IMR-90 (cell line): ENCODE results near the gene PARD3. TPM values are rescaled to one million over a fixed set of nuclear protein-coding genes. Genes with fewer than 3 reads are reported as not detected.

ENCODE experiments used
- ATAC-seq: fragments of 200-7000 bp; cut with Tn5 transposase; 2 replicates; pipeline ENCODE4 v1.9.1; 2020; ENCODE audit warnings: low read depth, mild to moderate bottlenecking, moderate library complexity
- BruUV-seq: library from RNA; stranded (reverse); fragments of 400-500 nt; replicated peaks from 2 replicates; lab custom pipeline; 2021; lab: Mats Ljungman, UMichigan
- CTCF ChIA-PET: fragments of 300-600 bp; formaldehyde crosslinking; extraction: SDS; loops from one replicate; lab custom pipeline; 2021; ENCODE audit warnings: antibody characterized with exemption; lab: Yijun Ruan, JAX
- POLR2A ChIA-PET: fragments of 300-600 bp; sonication (Branson Sonifier 250); formaldehyde crosslinking; loops from one replicate; lab custom pipeline; 2022; ENCODE audit warnings: antibody characterized with exemption; ENCODE audit not compliant: unreplicated experiment; lab: Charles Lee
- DNase-seq: peaks from one replicate; pipeline ENCODE4 v3.0.0; 2013
- H2AFZ ChIP-seq: replicated peaks from 2 replicates; pipeline ENCODE3; 2013; ENCODE audit warnings: low read length, mild to moderate bottlenecking; ENCODE audit not compliant: poor library complexity
- H2AK5ac ChIP-seq: 2 replicates; pipeline ENCODE4 v1.6.1; 2013; ENCODE audit warnings: low read depth, low read length, inconsistent platforms
- H2AK9ac ChIP-seq: replicated peaks from 2 replicates; pipeline ENCODE3; 2013; ENCODE audit warnings: mild to moderate bottlenecking, low read depth, low read length, moderate library complexity; ENCODE audit not compliant: poor library complexity
- H2BK120ac ChIP-seq: 2 replicates; pipeline ENCODE4 v1.6.1; 2013; ENCODE audit warnings: low read depth, low read length, inconsistent platforms
- H2BK15ac ChIP-seq: 3 replicates; pipeline ENCODE4 v1.6.1; 2013; ENCODE audit warnings: low read depth, low read length, inconsistent platforms
- H2BK20ac ChIP-seq: 2 replicates; pipeline ENCODE4 v1.6.1; 2013; ENCODE audit warnings: low read depth, mild to moderate bottlenecking, inconsistent platforms, low read length, moderate library complexity
- H2BK5ac ChIP-seq: 2 replicates; pipeline ENCODE4 v1.6.1; 2013; ENCODE audit warnings: mild to moderate bottlenecking, low read depth, low read length, inconsistent platforms; ENCODE audit not compliant: poor library complexity, severe bottlenecking
- H3K14ac ChIP-seq: replicated peaks from 2 replicates; pipeline ENCODE4 v1.6.1; 2013; ENCODE audit warnings: low read depth, low read length, inconsistent platforms
- H3K18ac ChIP-seq: 2 replicates; pipeline ENCODE4 v1.6.1; 2013; ENCODE audit warnings: low read depth, low read length, control low read depth
- H3K23ac ChIP-seq: 2 replicates; pipeline ENCODE4 v1.6.1; 2013; ENCODE audit warnings: low read depth, low read length, inconsistent platforms
- H3K27ac ChIP-seq: 2 replicates; pipeline ENCODE4 v1.5.1; 2013; ENCODE audit warnings: mild to moderate bottlenecking, control low read depth, low read length; ENCODE audit not compliant: insufficient read depth
- H3K27me3 ChIP-seq: 2 replicates; pipeline ENCODE4 v1.6.1; 2013; ENCODE audit warnings: low read length; ENCODE audit not compliant: control insufficient read depth, insufficient read depth
- H3K36me3 ChIP-seq: 2 replicates; pipeline ENCODE4 v1.6.1; 2013; ENCODE audit warnings: low read length, mixed read lengths; ENCODE audit not compliant: control insufficient read depth, insufficient read depth
- H3K4ac ChIP-seq: 2 replicates; pipeline ENCODE4 v1.6.1; 2013; ENCODE audit warnings: low read depth, low read length, inconsistent platforms
- H3K4me1 ChIP-seq: 2 replicates; pipeline ENCODE4 v1.6.1; 2013; ENCODE audit warnings: low read length, mixed read lengths; ENCODE audit not compliant: control insufficient read depth, insufficient read depth
- H3K4me2 ChIP-seq: 2 replicates; pipeline ENCODE4 v1.6.1; 2013; ENCODE audit warnings: low read depth, mild to moderate bottlenecking, control low read depth, low read length, moderate library complexity
- H3K4me3 ChIP-seq: 2 replicates; pipeline ENCODE4 v1.5.1; 2013; ENCODE audit warnings: low read depth, mild to moderate bottlenecking, control low read depth, low read length, moderate library complexity; ENCODE audit not compliant: insufficient read depth
- H3K56ac ChIP-seq: 2 replicates; pipeline ENCODE4 v1.6.1; 2013; ENCODE audit warnings: low read length, inconsistent platforms; ENCODE audit not compliant: insufficient read depth; ENCODE audit errors: extremely low read depth
- H3K79me1 ChIP-seq, 2 experiments: 2 replicates each; pipeline ENCODE4 v1.6.1; 2013; ENCODE audit warnings: low read length in 2 of 2, inconsistent platforms in 1 of 2, low read depth in 1 of 2
- H3K9ac ChIP-seq: 2 replicates; pipeline ENCODE4 v1.6.1; 2013; ENCODE audit warnings: low read depth, low read length, control low read depth
- H3K9me1 ChIP-seq: 2 replicates; pipeline ENCODE4 v1.6.1; 2013; ENCODE audit warnings: low read length, inconsistent platforms; ENCODE audit not compliant: insufficient read depth
- H3K9me3 ChIP-seq: 2 replicates; pipeline ENCODE4 v1.6.1; 2013; ENCODE audit warnings: low read length; ENCODE audit not compliant: control insufficient read depth, insufficient read depth
- H4K20me1 ChIP-seq: 2 replicates; pipeline ENCODE4 v1.6.1; 2013; ENCODE audit warnings: low read length, inconsistent platforms; ENCODE audit not compliant: insufficient read depth
- H4K5ac ChIP-seq: 2 replicates; pipeline ENCODE4 v1.6.1; 2013; ENCODE audit warnings: mild to moderate bottlenecking, low read depth, low read length, control low read depth
- H4K8ac ChIP-seq, 2 experiments: 2 replicates each; pipeline ENCODE4 v1.6.1; 2013; ENCODE audit warnings: low read depth in 2 of 2, low read length in 2 of 2, control low read depth in 1 of 2, inconsistent platforms in 1 of 2
- H4K91ac ChIP-seq: 2 replicates; pipeline ENCODE4 v1.6.1; 2013; ENCODE audit warnings: low read depth, low read length, inconsistent platforms; ENCODE audit not compliant: insufficient read depth
- BHLHE40 ChIP-seq: fragments of 150-350 bp; IDR thresholded peaks from 2 replicates; pipeline ENCODE4 v1.6.1; 2016; ENCODE audit warnings: mild to moderate bottlenecking, low read depth, low read length
- CEBPB ChIP-seq: IDR thresholded peaks from 2 replicates; pipeline ENCODE4 v1.6.1; 2012; ENCODE audit warnings: low read depth, low read length, improper control_type of control experiment
- CHD1 ChIP-seq: IDR thresholded peaks from 2 replicates; pipeline ENCODE4 v1.6.1; 2012; ENCODE audit warnings: low read depth, low read length, improper control_type of control experiment
- FOS ChIP-seq: fragments of 150-350 bp; IDR thresholded peaks from 2 replicates; pipeline ENCODE4 v1.6.1; 2016; ENCODE audit warnings: low read depth, low read length
- MAFK ChIP-seq: IDR thresholded peaks from 2 replicates; pipeline ENCODE4 v1.6.1; 2012; ENCODE audit warnings: low read depth, low read length, improper control_type of control experiment
- MAZ ChIP-seq: IDR thresholded peaks from 2 replicates; pipeline ENCODE4 v1.6.1; 2012; ENCODE audit warnings: low read depth, mild to moderate bottlenecking, low read length, improper control_type of control experiment, moderate library complexity, borderline replicate concordance
- MXI1 ChIP-seq: IDR thresholded peaks from 2 replicates; pipeline ENCODE4 v1.6.1; 2012; ENCODE audit warnings: low read depth, mild to moderate bottlenecking, low read length, moderate library complexity, borderline replicate concordance
- NFE2L2 ChIP-seq: fragments of 150-350 bp; IDR thresholded peaks from 2 replicates; pipeline ENCODE4 v1.6.1; 2016; ENCODE audit warnings: low read depth, mild to moderate bottlenecking, low read length
- POLR2A ChIP-seq: IDR thresholded peaks from 2 replicates; pipeline ENCODE4 v1.6.1; 2012; ENCODE audit warnings: mild to moderate bottlenecking, low read depth, low read length
- RAD21 ChIP-seq: IDR thresholded peaks from 2 replicates; pipeline ENCODE4 v1.6.1; 2012; ENCODE audit warnings: low read length, improper control_type of control experiment
- RCOR1 ChIP-seq: IDR thresholded peaks from 2 replicates; pipeline ENCODE4 v1.6.1; 2012; ENCODE audit warnings: mild to moderate bottlenecking, low read length, improper control_type of control experiment; ENCODE audit not compliant: insufficient replicate concordance
- RFX5 ChIP-seq: IDR thresholded peaks from 2 replicates; pipeline ENCODE4 v1.8.0; 2012; ENCODE audit warnings: low read depth, mild to moderate bottlenecking, low read length, moderate library complexity
- SMC3 ChIP-seq: fragments of 150-350 bp; IDR thresholded peaks from 2 replicates; pipeline ENCODE4 v1.6.1; 2016; ENCODE audit warnings: low read depth, mild to moderate bottlenecking, antibody characterized with exemption, low read length, moderate library complexity
- WGBS, 2 experiments: methylation state at CpG; one replicate each; pipeline versions ENCODE4 v1.1.5 to v1.1.7; 2013; ENCODE audit warnings: missing lambda C conversion rate in 2 of 2; ENCODE audit not compliant: insufficient read length in 1 of 2; ENCODE audit errors: extremely low coverage in 2 of 2; 5-methylcytosine and 5-hydroxymethylcytosine counted together
- dilution Hi-C: fragments of 300-500 bp; cut with HindIII; formaldehyde crosslinking; loops from one replicate; pipeline ENCODE4 v1.14.3; 2018; ENCODE audit warnings: low sequenced_read_pairs; ENCODE audit not compliant: unreplicated experiment
- in situ Hi-C: fragments of 300-500 bp; cut with MboI; formaldehyde crosslinking; loops from 3 replicates; pipeline ENCODE4 v1.14.3; 2019; ENCODE audit warnings: low sequenced_read_pairs, inconsistent platforms, mixed read lengths
- intact Hi-C: fragments of 100-400 bp; cut with micrococcal nuclease; formaldehyde crosslinking; loops from 2 replicates; pipeline ENCODE4 v1.10.0; 2022
- polyA plus RNA-seq, 3 experiments: library from polyadenylated mRNA; depleted of rRNA; stranded (reverse); fragments of >200 nt; gene quantifications; 2 replicates each; pipeline ENCODE4 v1.2.3, GENCODE V29; 2012; ENCODE audit warnings: low replicate concordance in 1 of 3
- total RNA-seq: library from RNA; depleted of rRNA; stranded (reverse); fragments of >200 nt; gene quantifications from 2 replicates; pipeline ENCODE4 v1.2.3, GENCODE V29; 2012
- TF ChIP-seq, protein P1 (sequence below): fragments of 150-350 bp; IDR thresholded peaks from 2 replicates; pipeline ENCODE4 v1.6.1; 2017; ENCODE audit warnings: mild to moderate bottlenecking, antibody characterized with exemption, low read length, low read depth
- TF ChIP-seq, protein P2 (sequence below): fragments of 150-350 bp; IDR thresholded peaks from 2 replicates; pipeline ENCODE4 v1.6.1; 2016; ENCODE audit warnings: low read depth, mild to moderate bottlenecking, low read length, moderate library complexity, borderline replicate concordance
- TF ChIP-seq, protein P3 (sequence below): conservative IDR thresholded peaks from 2 replicates; pipeline ENCODE4 v1.5.1; 2012; ENCODE audit warnings: mild to moderate bottlenecking, low read depth, low read length, improper control_type of control experiment

PARD3 gene
- total and polyA plus RNA-seq, 2 of the 4 experiments (the other 2 are of a cell fraction): 14.6 to 37.5 TPM

DNA sequence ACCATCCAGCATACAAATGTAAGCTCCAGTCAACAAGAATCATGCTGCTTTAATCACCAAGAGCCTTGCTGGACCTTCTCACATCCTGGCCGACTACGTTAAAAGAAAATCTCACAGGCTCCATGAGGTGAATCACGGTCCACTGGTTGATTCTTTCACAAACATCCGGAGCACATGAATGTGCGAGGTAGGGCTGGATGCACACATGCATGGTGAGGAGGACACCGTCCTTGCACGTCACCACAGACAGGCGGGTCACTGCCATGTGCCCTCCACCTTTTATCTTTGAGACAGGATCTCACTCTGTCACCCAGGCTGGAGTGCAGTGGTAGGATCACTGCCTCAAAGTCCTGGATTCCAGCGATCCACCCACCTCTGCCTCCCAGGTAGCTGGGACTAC, 265.1 kb downstream of the PARD3 start:
- Histone ChIP-seq H2BK5ac (no peak overlapping the region), H3K14ac (no peak overlapping the region), H3K79me1 (peaks cover 3 to 22% of the 10 kb centered on the region in 2 experiments; a peak in 3 of 4 replicates), H3K4me1 (peaks cover 3% of the 10 kb centered on the region), H3K9ac (no peak overlapping the region), H3K23ac (no peak overlapping the region), H2AFZ (no peak overlapping the region), H3K9me1 (no peaks in the 10 kb centered on the region), H3K18ac (no peak overlapping the region; the same call in 1 of the 2 replicates), H2BK120ac (no peak overlapping the region), H2BK20ac (no peak overlapping the region), H3K36me3 (no peaks in the 10 kb centered on the region), H4K8ac (no peak overlapping the region), H2BK15ac (no peak overlapping the region), H3K9me3 (no peaks in the 10 kb centered on the region), H3K4me3 (no peak overlapping the region), H3K27me3 (no peaks in the 10 kb centered on the region), H3K4me2 (no peak overlapping the region), H2AK5ac (peak overlapping the region; percentile 40; the same call in 1 of the 2 replicates), H3K4ac (no peak overlapping the region), H2AK9ac (no peak overlapping the region), H4K20me1 (no peaks in the 10 kb centered on the region), H3K27ac (no peak overlapping the region), H4K91ac (no peak overlapping the region), H4K5ac (no peak overlapping the region), H3K56ac (no peak overlapping the region)
- CTCF ChIA-PET: no interaction called here
- TF ChIP-seq BHLHE40 (no peak), MAZ (no peak), MAFK (no peak), SMC3 (no peak), RCOR1 (no peak), CHD1 (no peak), FOS (no peak), MXI1 (no peak), RAD21 (no peak), CEBPB (no peak), NFE2L2 (no peak), POLR2A (no peak), RFX5 (no peak)
- TF ChIP-seq, protein P1, sequence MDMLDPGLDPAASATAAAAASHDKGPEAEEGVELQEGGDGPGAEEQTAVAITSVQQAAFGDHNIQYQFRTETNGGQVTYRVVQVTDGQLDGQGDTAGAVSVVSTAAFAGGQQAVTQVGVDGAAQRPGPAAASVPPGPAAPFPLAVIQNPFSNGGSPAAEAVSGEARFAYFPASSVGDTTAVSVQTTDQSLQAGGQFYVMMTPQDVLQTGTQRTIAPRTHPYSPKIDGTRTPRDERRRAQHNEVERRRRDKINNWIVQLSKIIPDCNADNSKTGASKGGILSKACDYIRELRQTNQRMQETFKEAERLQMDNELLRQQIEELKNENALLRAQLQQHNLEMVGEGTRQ: no peak
- TF ChIP-seq, protein P2, sequence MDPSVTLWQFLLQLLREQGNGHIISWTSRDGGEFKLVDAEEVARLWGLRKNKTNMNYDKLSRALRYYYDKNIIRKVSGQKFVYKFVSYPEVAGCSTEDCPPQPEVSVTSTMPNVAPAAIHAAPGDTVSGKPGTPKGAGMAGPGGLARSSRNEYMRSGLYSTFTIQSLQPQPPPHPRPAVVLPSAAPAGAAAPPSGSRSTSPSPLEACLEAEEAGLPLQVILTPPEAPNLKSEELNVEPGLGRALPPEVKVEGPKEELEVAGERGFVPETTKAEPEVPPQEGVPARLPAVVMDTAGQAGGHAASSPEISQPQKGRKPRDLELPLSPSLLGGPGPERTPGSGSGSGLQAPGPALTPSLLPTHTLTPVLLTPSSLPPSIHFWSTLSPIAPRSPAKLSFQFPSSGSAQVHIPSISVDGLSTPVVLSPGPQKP: no peak
- TF ChIP-seq, protein P3, sequence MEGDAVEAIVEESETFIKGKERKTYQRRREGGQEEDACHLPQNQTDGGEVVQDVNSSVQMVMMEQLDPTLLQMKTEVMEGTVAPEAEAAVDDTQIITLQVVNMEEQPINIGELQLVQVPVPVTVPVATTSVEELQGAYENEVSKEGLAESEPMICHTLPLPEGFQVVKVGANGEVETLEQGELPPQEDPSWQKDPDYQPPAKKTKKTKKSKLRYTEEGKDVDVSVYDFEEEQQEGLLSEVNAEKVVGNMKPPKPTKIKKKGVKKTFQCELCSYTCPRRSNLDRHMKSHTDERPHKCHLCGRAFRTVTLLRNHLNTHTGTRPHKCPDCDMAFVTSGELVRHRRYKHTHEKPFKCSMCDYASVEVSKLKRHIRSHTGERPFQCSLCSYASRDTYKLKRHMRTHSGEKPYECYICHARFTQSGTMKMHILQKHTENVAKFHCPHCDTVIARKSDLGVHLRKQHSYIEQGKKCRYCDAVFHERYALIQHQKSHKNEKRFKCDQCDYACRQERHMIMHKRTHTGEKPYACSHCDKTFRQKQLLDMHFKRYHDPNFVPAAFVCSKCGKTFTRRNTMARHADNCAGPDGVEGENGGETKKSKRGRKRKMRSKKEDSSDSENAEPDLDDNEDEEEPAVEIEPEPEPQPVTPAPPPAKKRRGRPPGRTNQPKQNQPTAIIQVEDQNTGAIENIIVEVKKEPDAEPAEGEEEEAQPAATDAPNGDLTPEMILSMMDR: no peak
- DNase-seq (no peak), ATAC-seq (no peak)
- dilution Hi-C loops (no loop called here), intact Hi-C loops (no loop called here), in situ Hi-C loops (no loop called here)
- POLR2A ChIA-PET: no interaction called here
- no TSS peak for BruUV-seq
- 100% methylated on average over 5 of the region's 9 CpGs; no CpG with 5 or more reads in 1 of the 2 experiments for WGBS, 2 experiments
